OCI-LY7 (cell line): ENCODE measurements around the gene PSMG1.

Source experiments
- CTCF ChIP-seq: fragments of 200-600 bp; sonication (generic); conservative IDR thresholded peaks from 2 replicates; pipeline ENCODE4 v1.5.1; 2014; ENCODE audit warnings: mild to moderate bottlenecking, antibody characterized with exemption, low read length, moderate library complexity, mixed read lengths
- EZH2phosphoT487 ChIP-seq: fragments of 200-600 bp; sonication (generic); IDR thresholded peaks from 2 replicates; pipeline ENCODE4 v1.6.1; 2018; ENCODE audit warnings: low read depth, borderline replicate concordance, mild to moderate bottlenecking, mixed run types, antibody characterized with exemption, low read length, moderate library complexity, mixed read lengths

GRCh38 chr21:39221997-39222486 is 38.8 kb upstream of the PSMG1 start:
- TF ChIP-seq CTCF (no peak), EZH2phosphoT487 (no peak)
